Activated CD8-positive, alpha-beta T cell treated with anti-CD3 and anti-CD28 coated beads for 36 hours (primary cell): ENCODE measurements around the gene RAPGEF2. TPM values are rescaled to one million over a fixed set of nuclear protein-coding genes. Genes with fewer than 3 reads are reported as not detected.

Experiments used
- ATAC-seq: fragments of 200-7000 bp; cut with Tn5 transposase; one replicate; pipeline ENCODE4 v1.10.0; 2021; ENCODE audit warnings: mild to moderate bottlenecking, moderate library complexity
- CTCF ChIA-PET: fragments of 350-600 bp; sonication (Branson Sonifier 250); formaldehyde crosslinking; loops from one replicate; lab custom pipeline; 2021; ENCODE audit warnings: antibody characterized with exemption; lab: Charles Lee
- POLR2A ChIA-PET: fragments of 350-600 bp; sonication (Branson Sonifier 250); formaldehyde crosslinking; loops from one replicate; lab custom pipeline; 2021; ENCODE audit warnings: antibody characterized with exemption; lab: Charles Lee
- DNase-seq: peaks from one replicate; pipeline ENCODE4 v3.0.0-alpha.2; 2020
- H3K27ac Mint-ChIP-seq: one replicate; pipeline ENCODE4 v1.8.0; 2021; ENCODE audit warnings: mild to moderate bottlenecking, mixed read lengths
- H3K27me3 Mint-ChIP-seq: one replicate; pipeline ENCODE4 v1.8.0; 2021; ENCODE audit warnings: mixed read lengths
- H3K36me3 Mint-ChIP-seq: one replicate; pipeline ENCODE4 v1.8.0; 2021; ENCODE audit warnings: low read depth, mixed read lengths
- H3K4me1 Mint-ChIP-seq: one replicate; pipeline ENCODE4 v1.8.0; 2021; ENCODE audit warnings: low read depth, mixed read lengths
- H3K4me3 Mint-ChIP-seq: one replicate; pipeline ENCODE4 v1.8.0; 2021; ENCODE audit warnings: mild to moderate bottlenecking, moderate library complexity, mixed read lengths
- H3K9me3 Mint-ChIP-seq: one replicate; pipeline ENCODE4 v1.8.0; 2021; ENCODE audit warnings: mixed read lengths
- intact Hi-C: fragments of 100-400 bp; cut with micrococcal nuclease; formaldehyde crosslinking; loops from one replicate; pipeline ENCODE4 v1.10.0; 2022
- total RNA-seq, 2 experiments: library from RNA; stranded (reverse); gene quantifications; one replicate each; pipeline ENCODE4 v1.2.3, GENCODE V29; 2021
- TF ChIP-seq, protein P1 (sequence below): fragments of 200-600 bp; IDR thresholded peaks from one replicate; pipeline ENCODE4 v1.8.0; 2022; ENCODE audit warnings: antibody characterized with exemption, mild to moderate bottlenecking

The RAPGEF2 gene
- total RNA-seq, 2 experiments from 2014 or later = 13.7 to 14.8 TPM

DNA sequence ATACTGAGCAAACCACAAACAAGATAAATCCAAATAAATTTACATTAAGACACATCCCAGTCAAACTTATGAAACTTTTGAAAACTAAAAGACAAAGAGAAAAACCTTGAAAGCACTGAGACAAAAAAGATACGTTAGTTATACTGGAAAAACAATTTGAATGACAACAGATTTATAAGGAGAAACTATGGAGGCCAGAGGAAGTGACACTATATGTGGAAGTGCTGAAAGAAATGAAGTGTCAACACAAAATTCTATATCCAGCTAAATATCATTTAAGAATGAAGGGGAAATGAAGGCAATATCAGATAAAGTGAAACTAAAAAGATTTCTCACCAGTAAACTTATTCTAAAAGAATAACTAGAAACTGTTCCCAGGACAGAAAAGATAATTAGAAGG lies 283.7 kb downstream of the RAPGEF2 start:
- H3K27me3 Mint-ChIP-seq = peaks cover 18% of the 10 kb centered on the region
- DNase-seq (no peak), ATAC-seq (no peak)
- peaks cover 3% of the 10 kb centered on the region for H3K4me1 Mint-ChIP-seq
- intact Hi-C loops = no loop called here
- H3K9me3 Mint-ChIP-seq = peaks cover 7% of the 10 kb centered on the region
- no peak overlapping the region for H3K27ac Mint-ChIP-seq
- H3K36me3 Mint-ChIP-seq = no peaks in the 10 kb centered on the region
- TF ChIP-seq, protein P1, sequence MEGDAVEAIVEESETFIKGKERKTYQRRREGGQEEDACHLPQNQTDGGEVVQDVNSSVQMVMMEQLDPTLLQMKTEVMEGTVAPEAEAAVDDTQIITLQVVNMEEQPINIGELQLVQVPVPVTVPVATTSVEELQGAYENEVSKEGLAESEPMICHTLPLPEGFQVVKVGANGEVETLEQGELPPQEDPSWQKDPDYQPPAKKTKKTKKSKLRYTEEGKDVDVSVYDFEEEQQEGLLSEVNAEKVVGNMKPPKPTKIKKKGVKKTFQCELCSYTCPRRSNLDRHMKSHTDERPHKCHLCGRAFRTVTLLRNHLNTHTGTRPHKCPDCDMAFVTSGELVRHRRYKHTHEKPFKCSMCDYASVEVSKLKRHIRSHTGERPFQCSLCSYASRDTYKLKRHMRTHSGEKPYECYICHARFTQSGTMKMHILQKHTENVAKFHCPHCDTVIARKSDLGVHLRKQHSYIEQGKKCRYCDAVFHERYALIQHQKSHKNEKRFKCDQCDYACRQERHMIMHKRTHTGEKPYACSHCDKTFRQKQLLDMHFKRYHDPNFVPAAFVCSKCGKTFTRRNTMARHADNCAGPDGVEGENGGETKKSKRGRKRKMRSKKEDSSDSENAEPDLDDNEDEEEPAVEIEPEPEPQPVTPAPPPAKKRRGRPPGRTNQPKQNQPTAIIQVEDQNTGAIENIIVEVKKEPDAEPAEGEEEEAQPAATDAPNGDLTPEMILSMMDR = no peak
- POLR2A ChIA-PET = interaction anchor here (0.7 kb wide), 1 partner anchor 676 kb away, joined by 3 read pairs; no protein-coding TSS in a partner anchor
- no peak overlapping the region for H3K4me3 Mint-ChIP-seq
- CTCF ChIA-PET = no interaction called here

DNA sequence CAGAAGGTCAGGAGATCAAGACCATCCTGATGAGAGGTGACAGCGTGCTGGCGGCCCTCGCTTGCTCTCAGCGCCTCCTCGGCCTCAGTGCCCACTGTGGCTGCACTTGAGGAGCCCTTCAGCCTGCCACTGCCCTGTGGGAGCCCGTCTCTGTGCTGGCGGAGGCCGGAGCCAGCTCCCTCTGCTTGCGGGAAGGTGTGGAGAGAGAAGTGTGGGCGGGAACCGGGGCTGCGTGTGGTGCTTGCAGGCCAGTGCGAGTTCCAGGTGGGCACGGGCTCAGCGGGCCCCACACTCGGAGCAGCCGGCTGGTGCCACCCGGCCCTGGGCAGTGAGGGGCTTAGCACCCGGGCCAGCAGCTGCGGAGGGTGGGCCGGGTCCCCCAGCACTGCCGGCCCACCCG lies 286.9 kb downstream of the RAPGEF2 start:
- DNase-seq = no peak
- intact Hi-C loops = no loop called here
- H3K4me1 Mint-ChIP-seq = peaks cover 3% of the 10 kb centered on the region
- ATAC-seq = no peak
- no peak overlapping the region for H3K27ac Mint-ChIP-seq
- ChIA-PET CTCF (no interaction called here), POLR2A (no interaction called here)
- TF ChIP-seq, protein P1 = no peak
- peaks cover 7% of the 10 kb centered on the region for H3K9me3 Mint-ChIP-seq
- peaks cover 15% of the 10 kb centered on the region for H3K27me3 Mint-ChIP-seq
- no peaks in the 10 kb centered on the region for H3K36me3 Mint-ChIP-seq
- no peak overlapping the region for H3K4me3 Mint-ChIP-seq

DNA sequence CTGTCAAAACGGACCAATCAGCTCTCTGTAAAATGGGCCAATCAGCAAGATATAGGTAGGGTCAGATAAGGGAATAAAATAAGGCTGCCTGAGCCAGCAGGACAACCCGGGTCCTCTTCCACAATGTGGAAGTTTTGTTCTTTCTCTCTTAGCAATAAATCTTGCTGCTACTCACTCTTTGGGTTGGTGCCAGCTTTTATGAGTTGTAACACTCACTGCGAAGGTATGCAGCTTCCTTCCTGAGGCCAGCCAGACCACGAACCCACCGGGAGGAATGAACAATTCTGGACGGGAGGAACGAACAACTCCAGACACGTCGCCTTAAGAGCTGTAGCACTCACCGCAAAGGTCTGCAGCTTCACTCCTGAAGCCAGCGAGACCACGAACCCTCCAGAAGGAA lies 287.8 kb downstream of the RAPGEF2 start:
- H3K4me1 Mint-ChIP-seq = peaks cover 3% of the 10 kb centered on the region
- H3K36me3 Mint-ChIP-seq = no peaks in the 10 kb centered on the region
- intact Hi-C loops = no loop called here
- H3K4me3 Mint-ChIP-seq = no peak overlapping the region
- H3K27me3 Mint-ChIP-seq = peaks cover 14% of the 10 kb centered on the region
- ChIA-PET CTCF (no interaction called here), POLR2A (no interaction called here)
- no peak overlapping the region for H3K27ac Mint-ChIP-seq
- peaks cover 7% of the 10 kb centered on the region for H3K9me3 Mint-ChIP-seq
- no peak for ATAC-seq
- TF ChIP-seq, protein P1 = no peak
- no peak for DNase-seq

DNA sequence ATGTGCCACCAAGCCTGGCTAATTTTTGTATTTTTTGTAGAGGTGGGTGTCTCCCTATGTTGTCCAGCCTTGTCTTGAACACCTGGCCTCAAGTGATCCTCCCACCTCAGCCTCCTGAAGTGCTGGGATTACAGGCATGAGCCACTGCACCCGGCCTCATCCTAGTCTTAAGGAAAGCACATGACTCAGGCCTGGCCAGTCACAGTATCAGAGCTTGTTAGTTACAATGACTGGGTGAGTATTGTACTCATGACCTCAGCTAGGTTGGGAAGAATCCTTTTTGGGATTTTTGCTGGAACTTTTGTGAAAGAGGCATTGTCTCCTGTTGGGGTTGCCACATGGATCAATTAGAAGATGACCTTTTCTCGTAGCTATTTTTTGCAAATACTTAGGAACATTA lies 292.8 kb downstream of the RAPGEF2 start:
- no peak for DNase-seq
- intact Hi-C loops = no loop called here
- peaks cover 2% of the 10 kb centered on the region for H3K4me1 Mint-ChIP-seq
- peaks cover 5% of the 10 kb centered on the region for H3K27me3 Mint-ChIP-seq
- ChIA-PET CTCF (no interaction called here), POLR2A (no interaction called here)
- no peak overlapping the region for H3K4me3 Mint-ChIP-seq
- H3K27ac Mint-ChIP-seq = no peak overlapping the region
- no peak for ATAC-seq
- no peaks in the 10 kb centered on the region for H3K36me3 Mint-ChIP-seq
- TF ChIP-seq, protein P1 = no peak
- no peaks in the 10 kb centered on the region for H3K9me3 Mint-ChIP-seq

DNA sequence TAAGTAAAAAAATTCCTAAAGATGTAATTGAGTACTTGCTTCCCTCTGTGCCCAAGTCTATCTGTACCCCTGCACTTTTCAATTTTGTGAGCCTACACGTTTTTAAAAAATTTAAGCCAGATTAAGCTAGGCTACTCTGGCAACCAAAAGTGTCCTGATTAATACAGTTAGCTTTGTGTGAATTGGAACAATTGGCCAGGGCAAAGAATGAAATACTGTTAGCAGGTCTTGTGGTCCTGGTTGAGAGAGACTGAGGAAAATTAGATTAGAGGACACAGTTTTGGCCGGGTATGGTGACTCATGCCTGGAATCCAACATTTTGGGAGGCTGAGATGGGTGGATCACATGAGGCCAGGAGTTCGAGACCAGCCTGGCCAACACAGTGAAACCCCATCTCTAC lies 293.3 kb downstream of the RAPGEF2 start:
- CTCF ChIA-PET = no interaction called here

More for the DNA sequence above, 293.3 kb downstream of the RAPGEF2 start:
- Mint-ChIP-seq H3K36me3 (no peaks in the 10 kb centered on the region), H3K9me3 (no peaks in the 10 kb centered on the region), H3K4me3 (no peak overlapping the region), H3K27me3 (peaks cover 2% of the 10 kb centered on the region), H3K27ac (no peak overlapping the region), H3K4me1 (no peaks in the 10 kb centered on the region)
- no peak for DNase-seq
- TF ChIP-seq, protein P1 = no peak
- POLR2A ChIA-PET = no interaction called here
- intact Hi-C loops = no loop called here
- ATAC-seq = no peak
